Colonic mucosa (tissue), 4 donors: Measurements from ENCODE around the gene SCNM1. TPM values are rescaled to one million over a fixed set of nuclear protein-coding genes. Genes with fewer than 3 reads are reported as not detected.

Experiments
- DNase-seq: peaks from one replicate; pipeline ENCODE4 v3.0.0-alpha.2; 2020
- H3K27ac ChIP-seq: fragments of 200-600 bp; one replicate; pipeline ENCODE4 v1.8.0; 2021
- H3K27me3 ChIP-seq: fragments of 200-600 bp; one replicate; pipeline ENCODE4 v1.8.0; 2021
- H3K36me3 ChIP-seq: fragments of 200-600 bp; one replicate; pipeline ENCODE4 v1.8.0; 2021
- H3K4me1 ChIP-seq: fragments of 200-600 bp; one replicate; pipeline ENCODE4 v1.8.0; 2021; ENCODE audit warnings: mild to moderate bottlenecking
- H3K4me3 ChIP-seq: fragments of 200-600 bp; one replicate; pipeline ENCODE4 v1.8.0; 2021
- H3K9ac ChIP-seq, 2 donors: one replicate each; pipeline ENCODE4 v1.7.0; 2013; ENCODE audit warnings: control low read depth in 2 of 2, low read depth in 2 of 2, low read length in 2 of 2
- H3K9me3 ChIP-seq: fragments of 200-600 bp; one replicate; pipeline ENCODE4 v1.8.0; 2021
- CTCF ChIP-seq: fragments of 200-600 bp; IDR thresholded peaks from one replicate; pipeline ENCODE4 v1.8.0; 2022; ENCODE audit warnings: antibody characterized with exemption, mild to moderate bottlenecking
- intact Hi-C: fragments of 100-400 bp; cut with DNase I; formaldehyde crosslinking; loops from one replicate; pipeline ENCODE4 v1.14.1; 2022
- total RNA-seq, 2 donors: library from RNA; stranded (reverse); fragmentation: NEBNext Ultra II Directional in 1 of 2; extraction: Animal tissue kit (Norgen Biotek cat#: 25700) in 1 of 2; gene quantifications; one replicate each; pipeline ENCODE4 v1.2.1, GENCODE V29; 2021
- donor health status: healthy.
- donor health status: DM: no; HTN: no; CAD: no.
- donor health status: DM: no; HTN: no; CAD: no.

Gene SCNM1
- total RNA-seq, result 10 to 100 TPM; 22.7 to 31.8 TPM

GRCh38 chr1:151165738-151166504, at the start of gene SCNM1, which contains the start of gene LYSMD1:
Gene SCNM1, plus strand, starts transcription at chr1:151166144. Its CDS starts 9 bp downstream, at chr1:151166153.
Gene LYSMD1, minus strand, starts transcription at chr1:151165902. Its CDS starts 644 bp downstream, at chr1:151165258.
- Histone ChIP-seq H3K9ac (peak within 1 kb of the TSS; percentile 73 to 99), H3K4me1 (peaks cover 11% of the 10 kb centered on the region), H3K36me3 (no peaks in the 10 kb centered on the region), H3K9me3 (no peaks in the 10 kb centered on the region), H3K27me3 (no peaks in the 10 kb centered on the region), H3K27ac (peak within 1 kb of the TSS; percentile 64), H3K4me3 (peak within 1 kb of the TSS; percentile 83)
- TF ChIP-seq CTCF, result no peak
- intact Hi-C loops, result no loop called here
- peak; percentile 99 for DNase-seq

- no peaks in the 10 kb centered on the region for H3K36me3 ChIP-seq
- no peak for DNase-seq
- intact Hi-C loops, result no loop called here
Measured at GRCh38 chr1:151124763-151125403, 41.1 kb upstream of the SCNM1 start.

GRCh38 chr1:151128800-151129199, 37.1 kb upstream of the SCNM1 start:
- Histone ChIP-seq H3K9me3 (no peaks in the 10 kb centered on the region), H3K9ac (no peak overlapping the region), H3K36me3 (no peaks in the 10 kb centered on the region), H3K27ac (no peak overlapping the region), H3K4me1 (no peaks in the 10 kb centered on the region), H3K27me3 (peaks cover 8% of the 10 kb centered on the region), H3K4me3 (no peak overlapping the region)
- no peak for TF ChIP-seq CTCF
- DNase-seq, result no peak
- intact Hi-C loops, result no loop called here

More at GRCh38 chr1:151124763-151125403, 41.1 kb upstream of the SCNM1 start:
- Histone ChIP-seq H3K9ac (no peak overlapping the region), H3K9me3 (no peaks in the 10 kb centered on the region), H3K27me3 (no peaks in the 10 kb centered on the region), H3K4me1 (no peaks in the 10 kb centered on the region), H3K27ac (no peak overlapping the region), H3K4me3 (no peak overlapping the region)
- no peak for TF ChIP-seq CTCF

- intact Hi-C loops, result no loop called here
- Histone ChIP-seq H3K4me3 (peak overlapping the region; percentile 27), H3K27me3 (peaks cover 8% of the 10 kb centered on the region), H3K9me3 (no peaks in the 10 kb centered on the region), H3K4me1 (no peaks in the 10 kb centered on the region), H3K36me3 (no peaks in the 10 kb centered on the region), H3K27ac (no peak overlapping the region), H3K9ac (peak overlapping the region in 1 of 2 donors; percentile 51)
- no peak for TF ChIP-seq CTCF
- peak; percentile 86 for DNase-seq
Measured at GRCh38 chr1:151130987-151131586, 34.9 kb upstream of the SCNM1 start.

GRCh38 chr1:151131701-151132334, 34.1 kb upstream of the SCNM1 start:
- intact Hi-C loops, result no loop called here
- peak overlapping the region; percentile 50 to 51 for H3K9ac ChIP-seq
- peak; percentile 38 for DNase-seq

More at GRCh38 chr1:151131701-151132334, 34.1 kb upstream of the SCNM1 start:
- H3K27ac ChIP-seq, result no peak overlapping the region
- no peaks in the 10 kb centered on the region for H3K36me3 ChIP-seq
- TF ChIP-seq CTCF, result no peak
- peak overlapping the region; percentile 27 for H3K4me3 ChIP-seq
- no peaks in the 10 kb centered on the region for H3K9me3 ChIP-seq
- H3K27me3 ChIP-seq, result peaks cover 8% of the 10 kb centered on the region
- no peaks in the 10 kb centered on the region for H3K4me1 ChIP-seq
